Mammary epithelial cell (primary cell): ENCODE results near the gene EPB41L1.

Experiments used
- CTCF ChIP-seq, 2 donors: IDR thresholded peaks in 1 of 2; conservative IDR thresholded peaks in 1 of 2; 2 replicates each; pipeline ENCODE4 v1.5.1; 2011 to 2012; ENCODE audit warnings: inconsistent platforms in 2 of 2, low read length in 2 of 2, mild to moderate bottlenecking in 2 of 2, control low read depth in 1 of 2, low read depth in 1 of 2; ENCODE audit not compliant: insufficient read depth in 1 of 2; ENCODE audit errors: extremely low read depth in 1 of 2
- EZH2 ChIP-seq: IDR thresholded peaks from 2 replicates; pipeline ENCODE4 v1.6.1; 2012; ENCODE audit warnings: low read length, inconsistent platforms, borderline replicate concordance

- TF ChIP-seq CTCF (conservative IDR thresholded peaks at IDR 0.05 in 1 of 2, IDR thresholded peaks at IDR 0.05 in 1 of 2; ENCODE audit: extremely low read depth in 1 of 2, insufficient read depth in 1 of 2, low read depth in 1 of 2, low read length in 2 of 2) (no peak), EZH2 (no peak)
These were observed 31.6 kb upstream of the EPB41L1 start for GRCh38 chr20:36122931-36123288.
